Stomach (tissue), 4 donors: ENCODE measurements around the gene LGR4.

Experiments
- POLR2A ChIP-seq, 4 donors: fragments of 450-650 bp; IDR thresholded peaks; one replicate each; pipeline ENCODE4 v1.6.1; 2016; ENCODE audit warnings: antibody characterized with exemption in 4 of 4, control low read depth in 2 of 4, mild to moderate bottlenecking in 1 of 4, moderate library complexity in 1 of 4
- POLR2AphosphoS5 ChIP-seq, 3 donors: sonication (generic); formaldehyde crosslinking; IDR thresholded peaks; one replicate each; pipeline ENCODE4 v1.6.1; 2016; ENCODE audit warnings: antibody characterized with exemption in 3 of 3
- TF ChIP-seq, protein P1 (sequence below), 7 experiments: fragments of 450-650 bp in 4 of 7; fragments of 200-600 bp in 3 of 7; sonication (generic) in 3 of 7; IDR thresholded peaks; one replicate each; pipeline ENCODE4 v1.5.1; 2016 to 2019; ENCODE audit warnings: antibody characterized with exemption in 7 of 7, control low read depth in 2 of 7, mild to moderate bottlenecking in 1 of 7

DNA sequence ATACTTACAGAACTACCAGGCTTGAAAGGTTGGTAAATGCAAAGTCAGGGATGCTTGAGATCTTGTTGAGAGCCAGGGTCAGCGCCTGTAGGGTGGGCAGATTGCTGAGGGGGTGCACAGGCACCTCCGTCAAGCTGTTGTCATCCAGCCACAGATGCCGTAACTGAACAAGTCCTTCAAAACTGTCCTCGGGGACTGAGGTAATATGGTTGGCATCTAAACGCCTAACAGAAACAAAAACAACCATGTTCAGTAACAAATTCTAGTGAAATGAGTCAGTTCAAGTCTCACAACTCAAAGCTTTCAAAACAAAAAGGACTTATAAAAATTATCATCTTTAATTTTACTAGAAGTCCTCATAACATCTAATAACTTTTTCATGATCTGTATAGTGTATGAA, 87.3 kb downstream of the LGR4 start:
- no peak for TF ChIP-seq POLR2A (IDR thresholded peaks at IDR 0.05)
- TF ChIP-seq, protein P1, sequence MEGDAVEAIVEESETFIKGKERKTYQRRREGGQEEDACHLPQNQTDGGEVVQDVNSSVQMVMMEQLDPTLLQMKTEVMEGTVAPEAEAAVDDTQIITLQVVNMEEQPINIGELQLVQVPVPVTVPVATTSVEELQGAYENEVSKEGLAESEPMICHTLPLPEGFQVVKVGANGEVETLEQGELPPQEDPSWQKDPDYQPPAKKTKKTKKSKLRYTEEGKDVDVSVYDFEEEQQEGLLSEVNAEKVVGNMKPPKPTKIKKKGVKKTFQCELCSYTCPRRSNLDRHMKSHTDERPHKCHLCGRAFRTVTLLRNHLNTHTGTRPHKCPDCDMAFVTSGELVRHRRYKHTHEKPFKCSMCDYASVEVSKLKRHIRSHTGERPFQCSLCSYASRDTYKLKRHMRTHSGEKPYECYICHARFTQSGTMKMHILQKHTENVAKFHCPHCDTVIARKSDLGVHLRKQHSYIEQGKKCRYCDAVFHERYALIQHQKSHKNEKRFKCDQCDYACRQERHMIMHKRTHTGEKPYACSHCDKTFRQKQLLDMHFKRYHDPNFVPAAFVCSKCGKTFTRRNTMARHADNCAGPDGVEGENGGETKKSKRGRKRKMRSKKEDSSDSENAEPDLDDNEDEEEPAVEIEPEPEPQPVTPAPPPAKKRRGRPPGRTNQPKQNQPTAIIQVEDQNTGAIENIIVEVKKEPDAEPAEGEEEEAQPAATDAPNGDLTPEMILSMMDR (IDR thresholded peaks at IDR 0.05): no peak
- TF ChIP-seq POLR2AphosphoS5 (IDR thresholded peaks at IDR 0.05): no peak
